ENCODE results near the gene SRRM2.

SRRM2 gene

GRCh38 chr16:2712546-2712945, 39.9 kb upstream of the SRRM2 start:
- H3K27ac Mint-ChIP-seq: no peak overlapping the region
- peaks cover 5% of the 10 kb centered on the region for H3K36me3 Mint-ChIP-seq (ENCODE audit: low read depth)
- no peak for DNase-seq
- H3K27me3 Mint-ChIP-seq (ENCODE audit: low read depth, poor library complexity): peaks cover 29% of the 10 kb centered on the region
- no peak for TF ChIP-seq CTCF (IDR thresholded peaks at IDR 0.05)
- H3K4me1 Mint-ChIP-seq: no peaks in the 10 kb centered on the region
- no peak overlapping the region for H3K4me3 Mint-ChIP-seq
- no peaks in the 10 kb centered on the region for H3K9me3 Mint-ChIP-seq

- no peak for DNase-seq
- H3K27ac Mint-ChIP-seq: no peak overlapping the region
- peaks cover 29% of the 10 kb centered on the region for H3K27me3 Mint-ChIP-seq (ENCODE audit: low read depth, poor library complexity)
- no peak for TF ChIP-seq CTCF (IDR thresholded peaks at IDR 0.05)
- H3K4me3 Mint-ChIP-seq: no peak overlapping the region
- H3K36me3 Mint-ChIP-seq (ENCODE audit: low read depth): no peaks in the 10 kb centered on the region
- no peaks in the 10 kb centered on the region for H3K9me3 Mint-ChIP-seq
- no peaks in the 10 kb centered on the region for H3K4me1 Mint-ChIP-seq
Observed at GRCh38 chr16:2713523-2713922, 38.9 kb upstream of the SRRM2 start.

GRCh38 chr16:2713985-2714774, 38.3 kb upstream of the SRRM2 start:
- H3K36me3 Mint-ChIP-seq (ENCODE audit: low read depth): no peaks in the 10 kb centered on the region
- no peak overlapping the region for H3K4me3 Mint-ChIP-seq
- no peak overlapping the region for H3K27ac Mint-ChIP-seq
- peaks cover 29% of the 10 kb centered on the region for H3K27me3 Mint-ChIP-seq (ENCODE audit: low read depth, poor library complexity)
- no peaks in the 10 kb centered on the region for H3K9me3 Mint-ChIP-seq
- DNase-seq: no peak
- no peak for TF ChIP-seq CTCF (IDR thresholded peaks at IDR 0.05)
- no peaks in the 10 kb centered on the region for H3K4me1 Mint-ChIP-seq

GRCh38 chr16:2715064-2715463, 37.4 kb upstream of the SRRM2 start:
- peaks cover 29% of the 10 kb centered on the region for H3K27me3 Mint-ChIP-seq (ENCODE audit: low read depth, poor library complexity)

GRCh38 chr16:2715519-2715918, 36.9 kb upstream of the SRRM2 start:
- no peak overlapping the region for H3K4me3 Mint-ChIP-seq
- no peaks in the 10 kb centered on the region for H3K4me1 Mint-ChIP-seq
- no peak for TF ChIP-seq CTCF (IDR thresholded peaks at IDR 0.05)
- peaks cover 29% of the 10 kb centered on the region for H3K27me3 Mint-ChIP-seq (ENCODE audit: low read depth, poor library complexity)
- H3K27ac Mint-ChIP-seq: no peak overlapping the region
- no peaks in the 10 kb centered on the region for H3K9me3 Mint-ChIP-seq
- DNase-seq: peak; percentile 93
- no peaks in the 10 kb centered on the region for H3K36me3 Mint-ChIP-seq (ENCODE audit: low read depth)

More at GRCh38 chr16:2715064-2715463, 37.4 kb upstream of the SRRM2 start:
- no peaks in the 10 kb centered on the region for H3K4me1 Mint-ChIP-seq
- TF ChIP-seq CTCF (IDR thresholded peaks at IDR 0.05): no peak
- no peak for DNase-seq
- H3K36me3 Mint-ChIP-seq (ENCODE audit: low read depth): no peaks in the 10 kb centered on the region
- H3K9me3 Mint-ChIP-seq: no peaks in the 10 kb centered on the region
- no peak overlapping the region for H3K27ac Mint-ChIP-seq
- peak overlapping the region; percentile 14 for H3K4me3 Mint-ChIP-seq
